Stimulated activated CD4-positive, alpha-beta T cell treated with anti-CD3 and anti-CD28 coated beads, TNF-alpha, amount 100 ng/mL, for 4 hours (primary cell): ENCODE measurements around the gene ST8SIA1.

Experiments used
- DNase-seq, 3 experiments: peaks; one replicate each; pipeline ENCODE4 v3.0.0-alpha.2; 2020; ENCODE audit warnings: low read depth in 3 of 3

The ST8SIA1 gene

DNA sequence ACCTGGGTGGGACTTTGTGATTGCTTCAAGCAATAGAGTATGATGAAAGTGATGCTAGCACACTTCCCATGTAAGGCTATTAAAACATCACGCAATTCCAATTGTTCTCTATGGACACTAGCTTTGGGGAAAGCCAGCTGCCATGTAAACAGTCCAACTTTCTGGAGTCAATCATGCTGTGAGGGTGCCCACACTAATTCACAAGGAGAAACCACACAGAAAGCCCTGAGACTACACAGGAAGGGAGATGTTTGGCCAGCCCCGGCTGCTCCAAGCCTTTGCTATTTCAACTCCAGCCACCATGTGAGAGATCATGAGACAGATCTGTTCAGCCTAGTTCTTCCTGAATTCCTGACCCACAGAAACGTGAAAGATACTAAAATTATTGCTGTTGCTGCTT lies 96.3 kb downstream of the ST8SIA1 start:
- no peak for DNase-seq

DNA sequence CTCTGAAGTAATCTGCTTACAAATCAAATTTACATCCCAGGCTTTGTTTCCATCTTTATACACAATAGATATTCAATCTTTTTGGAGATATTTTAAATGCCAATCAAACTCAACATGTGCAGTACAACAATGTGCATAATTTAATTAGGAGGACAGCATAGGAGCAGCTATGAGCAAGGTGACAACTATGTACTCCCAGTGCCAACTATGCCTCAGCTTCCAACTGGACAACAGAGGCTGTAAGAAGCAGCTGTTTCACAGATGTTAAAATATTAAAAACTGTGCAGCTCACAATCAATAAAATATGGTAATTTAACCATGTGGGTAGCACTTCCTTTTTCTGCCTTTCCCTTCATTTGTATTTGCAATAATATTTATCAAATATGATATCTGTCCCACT lies 99.9 kb downstream of the ST8SIA1 start:
- no peak for DNase-seq

DNA sequence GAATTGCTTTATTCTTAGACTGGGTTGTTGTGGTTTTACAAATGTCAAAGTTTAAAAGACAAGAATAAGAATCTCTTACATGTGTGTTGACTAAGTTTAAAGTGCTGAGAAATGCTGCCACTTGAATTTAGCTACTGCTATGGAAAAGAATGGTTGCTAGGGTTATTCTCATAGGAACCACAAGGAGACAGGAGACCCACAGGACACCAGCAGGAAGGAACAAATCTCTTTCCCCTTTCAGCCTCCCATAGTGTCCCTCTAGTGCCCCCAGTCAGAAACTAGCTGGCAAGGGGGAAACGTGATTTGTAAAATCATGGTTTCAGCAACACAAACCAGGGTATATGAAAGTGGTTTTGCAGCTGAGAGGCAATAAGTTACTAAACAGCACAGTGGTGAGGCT lies 102.7 kb downstream of the ST8SIA1 start:
- no peak for DNase-seq

DNA sequence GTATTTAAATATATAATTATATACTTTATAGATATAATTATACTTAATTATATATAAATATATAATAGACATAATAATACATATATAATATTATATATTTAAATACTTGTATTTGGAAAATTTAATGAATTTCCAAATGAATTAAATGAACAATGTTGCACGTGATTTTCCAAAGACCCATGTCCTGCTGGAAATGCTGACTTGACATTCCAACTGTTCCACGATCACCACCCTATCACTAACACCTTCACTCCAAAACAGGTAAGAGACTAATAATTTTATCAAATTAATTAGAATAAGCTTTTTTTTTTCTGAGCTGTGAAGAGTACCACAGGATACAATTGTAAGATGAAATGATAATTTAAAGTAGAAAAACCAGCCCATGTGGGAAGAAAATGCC lies 103.4 kb downstream of the ST8SIA1 start:
- DNase-seq = no peak

DNA sequence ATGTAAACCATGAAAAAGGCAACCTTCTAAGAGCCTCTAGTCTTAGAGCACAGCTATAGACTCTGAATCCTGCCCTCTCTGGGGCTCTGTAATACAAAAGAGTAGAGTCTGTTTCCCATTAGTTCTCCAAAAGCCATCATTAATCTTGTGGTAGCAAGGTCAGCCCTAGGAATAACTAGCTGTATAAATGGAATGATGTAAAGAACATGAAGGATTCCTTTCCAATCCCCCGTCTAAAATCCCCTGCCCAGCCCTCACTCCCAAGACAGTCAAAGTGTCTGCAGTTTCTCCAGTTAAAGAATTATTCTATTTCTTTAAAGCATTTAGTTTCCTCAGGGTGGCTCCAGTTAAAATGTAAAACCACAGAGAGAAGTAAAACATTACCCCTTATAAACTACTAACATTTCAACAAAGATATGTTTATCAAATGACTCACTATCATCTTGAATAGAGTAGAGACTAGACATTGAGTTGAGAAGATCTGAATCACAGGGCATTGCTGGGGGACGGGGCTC lies 104.2 kb downstream of the ST8SIA1 start:
- DNase-seq = no peak

DNA sequence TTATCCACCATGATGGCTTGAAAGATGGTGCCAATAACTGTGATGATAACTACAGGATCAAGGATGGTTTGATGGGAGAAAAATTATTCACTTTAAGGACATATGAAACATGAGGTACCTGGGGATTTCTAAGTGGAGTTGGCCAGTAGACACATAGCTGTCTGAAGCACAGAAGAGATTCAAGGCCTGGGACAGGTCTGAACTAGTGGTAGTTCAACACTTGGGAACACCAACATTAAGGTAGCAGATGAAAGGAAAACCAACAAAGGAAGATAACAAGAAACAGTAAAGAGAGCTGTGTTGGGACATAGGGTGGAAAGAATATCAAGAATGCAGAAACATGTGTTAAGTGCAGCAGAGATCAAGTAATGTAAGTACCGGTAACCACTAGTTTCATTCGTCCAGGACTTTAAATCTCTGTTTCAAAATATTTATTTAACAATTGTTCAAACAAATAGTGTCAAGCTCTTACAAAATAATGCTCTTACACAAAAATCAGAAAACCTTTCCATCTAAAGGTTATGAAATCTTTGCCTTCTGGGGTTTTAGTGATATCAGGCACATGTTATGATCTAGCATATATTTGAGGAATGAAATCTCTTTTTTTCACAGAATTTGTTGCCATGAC lies 104.7 kb downstream of the ST8SIA1 start:
- DNase-seq = no peak

DNA sequence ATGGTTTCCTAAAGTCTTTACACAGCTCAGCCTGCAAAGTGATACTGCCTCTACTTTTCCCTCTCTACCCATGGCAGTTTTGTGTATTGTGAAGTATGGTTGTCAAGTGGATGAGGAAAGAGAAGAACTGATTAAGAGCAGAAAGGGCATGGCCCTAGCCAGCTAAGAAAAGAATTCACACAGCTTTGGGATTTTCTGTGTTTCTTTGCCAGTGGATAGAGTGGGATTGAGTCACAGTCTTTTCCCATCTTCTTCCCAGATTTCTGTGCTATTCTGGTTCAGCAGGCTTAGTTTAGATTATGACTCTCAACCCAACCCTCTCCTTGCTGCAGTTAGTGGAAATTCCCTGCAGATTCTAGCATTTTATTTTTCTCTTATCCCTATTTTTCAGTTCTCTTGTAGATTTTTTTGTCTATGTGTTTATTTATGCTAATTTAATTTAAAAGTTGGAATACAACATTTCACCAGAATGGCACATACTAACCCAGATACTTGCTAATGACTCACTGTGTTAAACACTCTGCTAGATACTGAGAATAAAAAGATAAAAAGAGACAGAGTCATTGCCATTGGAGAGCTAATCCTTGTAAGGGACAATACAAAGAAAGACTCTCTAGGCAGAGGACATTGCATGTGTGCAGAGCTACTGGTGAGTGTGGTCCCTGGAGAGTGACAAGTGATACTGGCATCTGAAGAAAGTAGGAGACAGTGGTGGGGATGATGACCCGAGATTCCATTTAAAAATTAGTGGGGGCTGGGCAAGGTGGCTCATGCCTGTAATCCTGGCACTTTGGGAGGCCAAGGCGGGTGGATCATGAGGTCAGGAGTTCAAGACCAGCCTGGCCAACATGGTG lies 106.3 kb downstream of the ST8SIA1 start:
- DNase-seq = no peak

DNA sequence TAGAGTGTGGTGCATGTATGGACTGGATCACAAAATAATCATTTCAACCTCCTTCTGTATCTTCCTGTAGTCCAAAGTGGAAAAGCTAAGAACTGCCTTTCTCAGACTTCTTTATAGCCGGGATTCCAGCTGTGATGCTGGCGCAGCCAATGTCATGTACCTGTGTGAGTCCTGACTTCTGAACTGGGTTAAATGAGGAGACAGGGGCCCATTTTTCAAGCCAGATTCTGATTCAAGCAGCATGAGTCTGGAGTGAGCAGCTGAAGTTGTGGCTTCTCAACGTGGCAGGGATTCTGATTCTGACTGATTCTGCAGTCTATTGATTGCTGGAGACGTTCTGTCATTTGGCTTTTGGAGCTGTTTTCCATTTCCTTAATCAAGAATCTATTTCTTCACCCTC lies 111.2 kb downstream of the ST8SIA1 start:
- no peak for DNase-seq

DNA sequence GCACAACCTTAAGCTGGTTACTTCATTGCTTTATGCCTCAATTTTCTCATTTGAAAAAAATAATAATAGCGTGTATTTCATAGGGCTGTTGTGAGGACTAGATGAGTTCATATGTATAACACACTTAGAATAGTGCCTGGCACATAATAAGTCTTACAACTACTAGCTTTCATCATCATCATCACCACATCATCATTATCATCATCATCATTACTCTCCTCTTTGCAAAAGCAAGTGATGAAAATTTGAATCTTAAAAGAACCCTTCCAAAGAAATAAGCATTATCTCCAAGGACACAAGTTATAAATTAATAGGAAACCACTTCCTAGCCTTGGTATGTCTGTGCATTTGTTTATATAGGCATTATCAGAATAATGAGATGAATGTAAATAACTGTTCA lies 117.0 kb downstream of the ST8SIA1 start:
- no peak for DNase-seq

DNA sequence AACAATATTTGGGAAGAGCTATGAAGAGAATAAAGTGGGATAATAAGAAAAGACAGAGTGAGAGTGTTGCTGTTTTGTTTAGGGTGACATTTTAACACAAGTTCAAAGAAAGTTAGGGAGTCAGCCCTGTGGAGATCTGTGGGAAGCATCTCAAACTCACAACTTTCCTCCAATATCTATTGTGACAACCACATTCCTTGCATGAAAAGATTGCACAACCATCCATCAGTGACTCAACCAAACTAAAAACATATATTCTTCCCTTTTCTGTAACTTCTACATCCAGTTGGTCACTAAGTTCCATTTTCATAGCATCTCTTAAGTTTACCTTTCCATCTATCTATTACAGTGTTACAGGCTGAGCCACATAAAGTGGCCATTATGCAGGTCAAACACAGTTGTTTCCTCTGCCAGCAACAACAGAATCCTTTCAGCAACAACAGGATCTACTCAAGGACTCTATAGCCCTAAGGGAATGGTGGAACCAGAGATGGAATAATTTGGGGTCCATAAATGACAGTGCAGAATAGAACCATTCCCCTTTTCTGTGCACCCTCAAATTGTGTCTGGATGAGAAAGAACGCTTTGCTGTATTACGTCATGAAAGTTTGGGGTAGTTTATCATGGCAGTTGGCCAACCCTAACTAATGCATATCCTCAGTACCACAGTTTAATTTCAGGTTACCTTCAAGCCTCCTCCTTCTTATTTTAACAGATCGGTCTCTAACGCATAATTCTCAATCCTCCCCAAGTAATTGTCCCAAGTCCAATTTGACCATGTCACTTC lies 118.8 kb downstream of the ST8SIA1 start:
- DNase-seq = no peak

DNA sequence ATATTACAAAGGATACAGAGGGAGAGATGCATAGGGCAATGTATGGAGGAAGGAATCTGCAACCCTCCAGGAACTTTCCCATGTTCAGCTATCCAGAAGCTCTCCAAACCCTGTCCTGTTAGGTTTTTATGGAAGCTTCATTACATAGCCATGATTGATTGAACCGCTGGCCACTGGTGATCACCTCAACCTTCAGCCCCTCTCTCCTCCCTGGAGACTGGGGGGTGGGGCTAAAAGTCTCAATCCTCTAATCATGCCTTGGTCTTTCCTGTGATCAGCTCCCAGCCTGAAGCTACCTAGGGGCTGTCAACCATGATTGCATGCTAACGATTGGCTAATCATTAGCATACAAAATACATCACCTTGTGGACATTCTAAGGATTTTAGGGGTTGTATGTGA lies 123.4 kb downstream of the ST8SIA1 start:
- DNase-seq = no peak

DNA sequence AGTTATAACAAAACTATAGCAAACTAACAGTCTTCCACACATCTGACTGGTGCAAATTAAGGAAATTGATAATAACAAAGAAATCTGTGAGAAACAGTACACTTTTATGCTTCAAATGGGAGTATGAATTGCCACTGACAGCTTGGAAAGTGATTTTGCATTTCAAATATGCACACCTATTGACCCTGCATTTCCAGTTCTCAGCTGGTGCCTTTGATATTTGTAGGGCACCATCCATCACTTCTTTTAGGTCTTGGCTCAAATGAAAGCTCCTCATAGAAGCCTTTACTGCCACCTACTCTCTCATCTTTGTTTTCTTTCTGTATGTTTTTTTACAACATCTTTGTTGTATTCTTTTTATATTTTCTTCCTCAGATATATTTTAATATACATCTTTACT lies 125.1 kb downstream of the ST8SIA1 start:
- no peak for DNase-seq

DNA sequence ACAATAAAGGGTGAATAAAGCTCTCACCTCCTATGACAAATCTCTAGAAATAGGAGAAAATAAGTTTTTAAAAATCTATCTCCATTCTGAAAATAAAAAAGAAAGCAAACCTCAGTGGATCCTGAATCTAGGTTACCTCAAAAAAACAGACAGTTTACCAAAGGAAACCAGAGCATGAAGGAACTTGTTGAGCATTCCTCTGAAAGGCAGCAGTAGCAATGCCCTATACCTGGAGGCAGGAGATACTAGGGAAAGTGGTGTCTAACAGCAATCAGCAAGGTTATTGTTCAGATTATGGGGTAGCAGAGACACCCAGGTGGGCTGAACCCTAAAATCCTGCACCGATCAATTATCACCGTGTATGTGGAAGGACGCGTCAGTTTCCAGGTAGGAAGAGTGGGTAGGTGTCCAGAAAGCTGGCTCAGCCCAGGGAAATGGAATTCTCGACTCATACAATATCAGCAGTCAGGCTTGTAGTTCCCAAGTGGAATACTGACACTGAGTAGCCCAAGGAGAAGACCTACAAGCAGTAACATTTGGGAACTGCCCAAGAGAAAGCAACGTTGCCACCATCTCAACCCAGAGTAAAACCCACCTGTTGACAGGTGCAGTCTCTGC lies 128.3 kb downstream of the ST8SIA1 start:
- DNase-seq = no peak

DNA sequence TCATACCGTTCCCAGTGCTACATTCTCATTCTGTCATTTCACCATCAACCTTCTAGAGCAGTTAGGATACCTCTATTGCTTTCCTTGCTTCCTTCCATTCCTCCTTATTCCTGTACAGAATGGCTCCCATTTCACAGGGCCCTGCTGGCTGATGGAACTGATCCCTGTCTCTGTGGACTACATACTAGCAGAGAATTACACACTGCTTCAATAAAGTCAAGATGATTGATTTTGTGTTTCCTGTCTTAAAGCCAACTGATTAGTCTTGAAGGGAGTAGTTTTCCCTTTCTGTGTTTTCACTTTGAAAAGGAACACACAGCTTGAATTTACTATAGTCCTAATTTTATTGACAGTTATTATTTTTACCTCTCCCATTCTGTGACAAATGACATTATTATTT lies 130.1 kb downstream of the ST8SIA1 start:
- no peak for DNase-seq

DNA sequence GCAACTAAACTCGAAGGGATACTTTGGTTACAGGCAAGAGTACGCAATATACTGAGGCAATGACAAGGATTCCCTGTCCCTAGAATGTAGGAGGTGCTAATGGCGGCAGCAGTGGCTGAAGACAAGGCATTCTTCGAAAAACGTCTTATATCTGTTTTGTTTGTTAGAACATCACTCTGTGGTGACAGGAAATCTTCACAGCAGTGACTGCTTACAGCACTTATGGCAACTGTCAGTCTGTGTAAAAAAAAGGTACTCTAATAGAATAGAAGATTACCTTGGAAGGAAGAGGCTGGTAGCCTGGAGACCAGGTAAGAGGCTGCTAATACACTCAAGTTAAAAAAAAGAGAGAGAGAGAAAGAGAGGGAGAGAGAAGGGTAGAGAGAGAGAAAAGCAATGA lies 131.7 kb downstream of the ST8SIA1 start:
- no peak for DNase-seq

DNA sequence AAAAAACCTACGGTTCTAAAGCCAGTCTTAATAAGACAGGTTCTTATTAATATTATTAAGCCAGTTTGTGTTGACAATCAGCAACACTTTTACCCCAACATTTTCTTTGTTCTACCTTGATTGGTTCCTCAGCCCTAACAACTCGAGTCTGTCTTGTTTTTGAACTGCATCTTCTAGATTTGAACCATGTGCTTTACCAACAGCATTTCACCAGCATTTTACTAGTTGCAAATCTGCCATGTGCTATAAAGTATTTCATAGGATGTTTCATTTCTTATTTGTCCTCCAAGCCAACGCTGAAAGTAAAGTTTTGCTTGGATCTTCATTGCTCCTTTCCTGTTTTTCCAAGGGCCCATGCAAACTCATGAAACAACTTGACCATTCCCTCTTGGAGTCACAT lies 133.4 kb downstream of the ST8SIA1 start:
- no peak for DNase-seq

DNA sequence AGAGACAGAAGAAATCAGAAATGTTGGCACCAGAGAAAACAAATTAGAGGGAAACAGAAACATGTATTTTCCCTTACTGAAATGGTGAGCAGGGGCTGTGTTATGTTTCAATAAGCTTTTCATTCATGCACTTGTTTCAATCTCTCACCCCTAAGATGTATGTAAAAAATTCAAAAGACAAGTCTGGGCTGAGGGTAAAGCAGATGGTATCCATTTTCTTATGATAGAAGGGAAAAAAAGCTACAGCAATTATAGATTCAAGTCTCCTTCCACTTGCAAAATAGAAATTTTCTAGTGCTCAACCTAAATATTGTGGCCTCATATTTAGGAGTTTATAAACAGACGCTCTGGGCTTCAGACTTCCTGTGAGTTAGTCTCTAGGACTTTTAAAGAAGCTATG lies 138.3 kb downstream of the ST8SIA1 start:
- no peak for DNase-seq

DNA sequence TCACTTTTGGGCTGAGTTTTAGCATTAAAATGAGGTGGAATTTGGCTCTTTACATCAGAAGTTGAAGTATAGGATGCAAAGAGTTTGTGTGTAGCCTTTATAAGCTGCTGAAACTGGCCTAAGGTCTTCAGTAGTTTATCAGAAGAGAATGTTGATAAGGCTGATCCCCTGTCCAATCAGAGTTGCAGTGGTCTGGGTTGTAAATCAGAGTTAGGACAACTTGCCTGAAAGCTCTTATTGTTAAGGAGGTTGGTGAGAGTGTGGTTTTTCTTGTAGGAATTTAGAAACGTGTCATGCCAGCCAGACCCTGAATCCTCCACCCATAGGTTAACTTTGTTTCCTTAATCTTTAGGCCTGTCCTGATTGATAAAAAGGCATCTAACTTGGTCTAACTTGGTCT lies 143.5 kb downstream of the ST8SIA1 start:
- DNase-seq = no peak

DNA sequence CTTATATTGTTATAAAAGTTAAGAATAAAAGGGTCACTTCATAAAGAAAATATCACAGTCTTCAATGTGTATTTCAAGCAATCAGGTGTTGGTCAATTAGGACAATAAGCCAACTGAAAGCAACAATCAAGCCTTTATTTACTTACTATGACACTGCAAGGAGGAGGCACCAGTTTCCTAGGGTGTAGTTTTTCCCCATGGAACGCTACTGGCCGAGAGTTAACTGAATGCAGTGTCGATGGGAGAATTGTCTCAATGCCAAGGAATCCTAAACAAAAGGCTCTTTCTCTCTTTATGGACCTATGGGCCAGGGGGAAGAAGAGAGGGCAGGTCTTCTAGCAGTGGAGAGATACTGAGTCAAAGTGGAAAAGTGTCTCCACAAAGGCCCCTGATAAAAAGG lies 146.1 kb downstream of the ST8SIA1 start:
- DNase-seq = no peak

DNA sequence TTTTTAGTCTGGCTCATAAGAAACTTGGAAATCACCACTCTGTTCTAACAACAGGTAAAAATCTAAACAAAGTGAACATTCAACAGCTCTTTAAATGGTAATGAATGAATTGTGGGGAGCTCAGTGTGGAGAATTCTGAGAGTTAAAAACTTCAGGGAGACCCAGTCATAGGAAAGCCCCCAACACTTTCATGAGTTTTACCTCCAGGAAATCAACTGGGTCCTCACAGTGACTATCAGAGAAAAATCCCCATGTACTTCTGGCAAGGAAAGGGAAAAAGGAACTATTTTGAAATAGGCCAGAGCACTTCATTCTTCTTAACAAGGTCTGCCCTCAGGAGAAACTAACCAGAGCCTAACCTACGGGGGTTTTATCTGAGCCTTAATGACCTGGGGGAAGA lies 153.8 kb downstream of the ST8SIA1 start:
- no peak for DNase-seq

DNA sequence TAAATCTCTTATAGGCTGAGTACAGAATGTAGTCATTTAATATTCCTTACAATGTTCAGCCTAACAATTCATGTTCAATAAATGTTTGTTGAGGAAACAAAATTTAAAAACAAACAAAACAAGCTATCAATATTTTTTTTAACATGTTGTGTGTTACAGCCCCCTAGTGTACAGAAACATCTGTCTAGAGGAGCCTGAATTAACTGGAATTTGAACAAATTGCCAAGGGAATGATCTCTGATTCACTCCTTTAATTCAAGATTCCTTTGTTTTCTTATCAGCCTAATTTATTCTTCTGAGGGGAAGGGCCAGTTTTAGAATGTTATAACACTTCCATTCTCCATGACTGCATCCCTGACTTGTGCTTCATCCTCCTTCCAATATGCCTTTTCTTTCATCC lies 161.3 kb downstream of the ST8SIA1 start:
- no peak for DNase-seq

DNA sequence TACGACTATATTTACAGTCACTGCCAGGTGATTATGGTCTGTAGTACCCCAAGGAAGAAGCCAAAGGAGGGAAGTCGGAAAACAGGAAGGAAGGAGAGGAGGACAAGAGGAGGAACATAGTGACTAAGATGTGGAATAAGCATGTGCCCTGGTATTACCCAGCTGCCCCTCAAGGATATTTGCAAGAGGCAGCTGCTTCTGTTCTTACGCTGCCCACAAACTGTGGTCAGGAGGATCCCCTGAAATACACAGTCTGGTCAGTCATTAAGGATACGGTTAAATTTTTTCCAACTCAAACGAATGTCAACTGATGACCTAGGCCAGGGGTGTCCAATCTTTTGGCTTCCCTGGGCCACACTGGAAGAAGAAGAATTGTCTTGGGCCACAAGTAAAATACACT lies 162.0 kb downstream of the ST8SIA1 start:
- no peak for DNase-seq
